ENCODE results near the gene RASGRF1. TPM values are rescaled to one million over a fixed set of nuclear protein-coding genes. Genes with fewer than 3 reads are reported as not detected.

RASGRF1 gene
- total and polyA plus RNA-seq, 9 of the 15 experiments (the other 6 are each of a cell fraction or from before 2014, with no cell fraction given) = 0.03 to 0.58 (median 0.06) TPM; not detected in 1

DNA sequence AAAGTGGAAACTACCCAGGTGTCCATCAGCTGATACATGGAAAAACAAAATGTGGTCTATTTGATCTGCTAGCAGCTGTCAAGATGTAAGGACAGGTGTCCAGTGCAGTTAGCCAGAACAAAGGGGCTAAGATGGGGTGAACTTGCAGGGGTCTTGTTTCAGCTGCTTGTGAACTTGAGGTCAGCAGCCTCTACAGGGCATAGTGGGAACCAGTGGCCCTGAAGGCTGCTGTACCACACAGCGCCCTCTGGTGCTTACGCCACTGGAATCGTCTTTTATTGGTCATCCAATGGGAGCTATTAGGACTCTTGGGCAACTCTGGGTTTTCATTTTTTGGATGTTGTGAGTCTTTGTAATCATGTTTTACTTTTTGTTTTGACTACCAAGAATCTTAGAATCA, 83.5 kb downstream of the RASGRF1 start (continued):
- peak; percentile 74 for TF ChIP-seq ZBTB7A (IDR thresholded peaks at IDR 0.05; ENCODE audit: borderline replicate concordance, control insufficient read depth, low read depth, low read length)
- TF ChIP-seq FOSL1 (tag; conservative IDR thresholded peaks at IDR 0.05) = no peak
- TF ChIP-seq MEF2A (IDR thresholded peaks at IDR 0.05; ENCODE audit: control insufficient read depth, low read depth, low read length) = no peak
- peak; percentile 50; the same call in 1 of the 2 replicates for TF ChIP-seq SMARCA4 (IDR thresholded peaks at IDR 0.05)
- peak; percentile 57; the same call in 1 of the 2 replicates for TF ChIP-seq CEBPG (CRISPR knock-in tag; IDR thresholded peaks at IDR 0.05)
- peak; percentile 54 to 70; a peak in 3 of 4 replicates for TF ChIP-seq CEBPG (tag; conservative IDR thresholded peaks at IDR 0.05 in 1 of 2, IDR thresholded peaks at IDR 0.05 in 1 of 2)
- no peak for TF ChIP-seq ESRRA (IDR thresholded peaks at IDR 0.05; ENCODE audit: borderline replicate concordance, low read depth)
- no peak for TF ChIP-seq CAMTA2 (CRISPR knock-in tag; conservative IDR thresholded peaks at IDR 0.05)
- no peak for TF ChIP-seq NCOA4 (IDR thresholded peaks at IDR 0.05; ENCODE audit: partially characterized antibody)
- no peak for TF ChIP-seq ZNF24 (IDR thresholded peaks at IDR 0.05)
- peak in 1 of 2 experiments; percentile 37; a peak in 1 of 3 replicates for TF ChIP-seq CBX3 (IDR thresholded peaks at IDR 0.05; ENCODE audit: borderline replicate concordance in 1 of 2, low read length in 2 of 2)
- TF ChIP-seq, protein P1, sequence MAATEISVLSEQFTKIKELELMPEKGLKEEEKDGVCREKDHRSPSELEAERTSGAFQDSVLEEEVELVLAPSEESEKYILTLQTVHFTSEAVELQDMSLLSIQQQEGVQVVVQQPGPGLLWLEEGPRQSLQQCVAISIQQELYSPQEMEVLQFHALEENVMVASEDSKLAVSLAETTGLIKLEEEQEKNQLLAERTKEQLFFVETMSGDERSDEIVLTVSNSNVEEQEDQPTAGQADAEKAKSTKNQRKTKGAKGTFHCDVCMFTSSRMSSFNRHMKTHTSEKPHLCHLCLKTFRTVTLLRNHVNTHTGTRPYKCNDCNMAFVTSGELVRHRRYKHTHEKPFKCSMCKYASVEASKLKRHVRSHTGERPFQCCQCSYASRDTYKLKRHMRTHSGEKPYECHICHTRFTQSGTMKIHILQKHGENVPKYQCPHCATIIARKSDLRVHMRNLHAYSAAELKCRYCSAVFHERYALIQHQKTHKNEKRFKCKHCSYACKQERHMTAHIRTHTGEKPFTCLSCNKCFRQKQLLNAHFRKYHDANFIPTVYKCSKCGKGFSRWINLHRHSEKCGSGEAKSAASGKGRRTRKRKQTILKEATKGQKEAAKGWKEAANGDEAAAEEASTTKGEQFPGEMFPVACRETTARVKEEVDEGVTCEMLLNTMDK (IDR thresholded peaks at IDR 0.05; ENCODE audit: borderline replicate concordance, insufficient read depth, low read depth, low read length, poor library complexity, severe bottlenecking) = peak; percentile 60
- peak; percentile 44; the same call in 1 of the 2 replicates for TF ChIP-seq JUND (IDR thresholded peaks at IDR 0.05; ENCODE audit: borderline replicate concordance, low read depth, low read length)
- TF ChIP-seq JUND (tag; IDR thresholded peaks at IDR 0.05; ENCODE audit: borderline replicate concordance, low read depth, low read length) = no peak; the same call in 2 of the 3 replicates
- no peak for TF ChIP-seq BHLHE40 (IDR thresholded peaks at IDR 0.05; ENCODE audit: low read length)
- no peak for TF ChIP-seq CREBBP (IDR thresholded peaks at IDR 0.05; ENCODE audit: low read depth, low read length)
- TF ChIP-seq KAT8 (IDR thresholded peaks at IDR 0.05; ENCODE audit: low read depth) = no peak
